MCF 10A (cell line): Measurements from ENCODE around the gene SUN2. TPM values are rescaled to one million over a fixed set of nuclear protein-coding genes. Genes with fewer than 3 reads are reported as not detected.

ENCODE experiments used
- BruUV-seq: library from RNA; stranded (reverse); fragments of 400-500 nt; replicated peaks from 2 replicates; lab custom pipeline; 2021; lab: Mats Ljungman, UMichigan
- CTCF ChIA-PET: fragments of 300-600 bp; sonication (Branson Sonifier 250); formaldehyde crosslinking; extraction: SDS; loops from one replicate; lab custom pipeline; 2021; ENCODE audit warnings: antibody characterized with exemption, inconsistent platforms; lab: Yijun Ruan, JAX
- POLR2A ChIA-PET: fragments of 300-600, 350-650 bp; sonication (Branson Sonifier 250); formaldehyde crosslinking; extraction: SDS; loops from one replicate; lab custom pipeline; 2020; ENCODE audit warnings: antibody characterized with exemption, inconsistent platforms; lab: Yijun Ruan, JAX
- DNase-seq: peaks from one replicate; pipeline ENCODE4 v3.0.0-alpha.2; 2018; ENCODE audit not compliant: unreplicated experiment
- H3K27ac Mint-ChIP-seq: one replicate; pipeline ENCODE4 v1.8.0; 2022; ENCODE audit warnings: mild to moderate bottlenecking, low read depth, mixed read lengths; ENCODE audit not compliant: unreplicated experiment
- H3K27me3 Mint-ChIP-seq: one replicate; pipeline ENCODE4 v1.8.0; 2022; ENCODE audit warnings: mixed read lengths; ENCODE audit not compliant: insufficient read depth, unreplicated experiment
- H3K36me3 Mint-ChIP-seq: one replicate; pipeline ENCODE4 v1.8.0; 2022; ENCODE audit warnings: mild to moderate bottlenecking, moderate library complexity, mixed read lengths; ENCODE audit not compliant: insufficient read depth, unreplicated experiment
- H3K4me1 Mint-ChIP-seq: one replicate; pipeline ENCODE4 v1.8.0; 2022; ENCODE audit warnings: mixed read lengths; ENCODE audit not compliant: insufficient read depth, unreplicated experiment
- H3K4me3 Mint-ChIP-seq: one replicate; pipeline ENCODE4 v1.8.0; 2022; ENCODE audit warnings: mild to moderate bottlenecking, moderate library complexity, mixed read lengths; ENCODE audit not compliant: unreplicated experiment
- H3K9me3 Mint-ChIP-seq: one replicate; pipeline ENCODE4 v1.8.0; 2022; ENCODE audit warnings: mixed read lengths; ENCODE audit not compliant: unreplicated experiment
- intact Hi-C: fragments of 100-400 bp; cut with micrococcal nuclease; formaldehyde crosslinking; loops from 2 replicates; pipeline ENCODE4 v1.14.1; 2022
- total RNA-seq: library from RNA; stranded (reverse); gene quantifications from 2 replicates; pipeline ENCODE4 v1.2.3, GENCODE V29; 2022
- TF ChIP-seq, protein P1 (sequence below): fragments of 200-600 bp; IDR thresholded peaks from one replicate; pipeline ENCODE4 v1.8.0; 2022; ENCODE audit warnings: antibody characterized with exemption, mild to moderate bottlenecking; ENCODE audit not compliant: unreplicated experiment

The SUN2 gene
- total RNA-seq, 1 experiment from 2014 or later, result 66.8 TPM

DNA sequence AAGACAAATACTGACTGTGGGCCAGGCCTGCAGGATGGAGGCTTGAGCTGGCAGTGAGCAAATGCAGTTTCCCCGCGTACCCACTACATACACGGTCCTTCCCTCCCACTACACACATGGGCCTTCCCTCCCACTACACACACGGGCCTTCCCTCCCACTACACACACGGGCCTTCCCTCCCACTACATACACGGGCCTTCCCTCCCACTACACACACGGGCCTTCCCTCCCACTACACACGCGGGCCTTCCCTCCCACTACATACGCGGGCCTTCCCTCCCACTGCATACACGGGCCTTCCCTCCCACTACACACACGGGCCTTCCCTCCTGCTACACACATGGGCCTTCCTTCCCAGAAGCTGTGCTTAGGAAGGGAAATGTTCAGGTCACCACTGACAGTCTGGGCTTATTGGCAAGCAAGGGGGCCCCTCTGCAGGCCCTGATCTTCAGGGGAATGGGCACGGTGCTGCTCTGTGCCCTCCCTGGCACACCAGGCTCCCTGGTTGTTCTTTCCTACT lies 27.4 kb upstream of the SUN2 start:
- intact Hi-C loops, result no loop called here
- CTCF ChIA-PET, result interaction anchor here (0.6 kb wide), 1 partner anchor 926 kb away, joined by 4 read pairs; no protein-coding TSS in a partner anchor
- Mint-ChIP-seq H3K4me1 (peaks cover 5% of the 10 kb centered on the region), H3K27me3 (no peaks in the 10 kb centered on the region), H3K9me3 (no peaks in the 10 kb centered on the region), H3K36me3 (peaks cover 20% of the 10 kb centered on the region), H3K27ac (no peak overlapping the region), H3K4me3 (no peak overlapping the region)
- no peak for DNase-seq
- BruUV-seq, result no TSS peak
- POLR2A ChIA-PET, result interaction anchor here (1.0 kb wide), 1 partner anchor 38 kb away, joined by 4 read pairs; no protein-coding TSS in a partner anchor
- TF ChIP-seq, protein P1, sequence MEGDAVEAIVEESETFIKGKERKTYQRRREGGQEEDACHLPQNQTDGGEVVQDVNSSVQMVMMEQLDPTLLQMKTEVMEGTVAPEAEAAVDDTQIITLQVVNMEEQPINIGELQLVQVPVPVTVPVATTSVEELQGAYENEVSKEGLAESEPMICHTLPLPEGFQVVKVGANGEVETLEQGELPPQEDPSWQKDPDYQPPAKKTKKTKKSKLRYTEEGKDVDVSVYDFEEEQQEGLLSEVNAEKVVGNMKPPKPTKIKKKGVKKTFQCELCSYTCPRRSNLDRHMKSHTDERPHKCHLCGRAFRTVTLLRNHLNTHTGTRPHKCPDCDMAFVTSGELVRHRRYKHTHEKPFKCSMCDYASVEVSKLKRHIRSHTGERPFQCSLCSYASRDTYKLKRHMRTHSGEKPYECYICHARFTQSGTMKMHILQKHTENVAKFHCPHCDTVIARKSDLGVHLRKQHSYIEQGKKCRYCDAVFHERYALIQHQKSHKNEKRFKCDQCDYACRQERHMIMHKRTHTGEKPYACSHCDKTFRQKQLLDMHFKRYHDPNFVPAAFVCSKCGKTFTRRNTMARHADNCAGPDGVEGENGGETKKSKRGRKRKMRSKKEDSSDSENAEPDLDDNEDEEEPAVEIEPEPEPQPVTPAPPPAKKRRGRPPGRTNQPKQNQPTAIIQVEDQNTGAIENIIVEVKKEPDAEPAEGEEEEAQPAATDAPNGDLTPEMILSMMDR, result no peak

DNA sequence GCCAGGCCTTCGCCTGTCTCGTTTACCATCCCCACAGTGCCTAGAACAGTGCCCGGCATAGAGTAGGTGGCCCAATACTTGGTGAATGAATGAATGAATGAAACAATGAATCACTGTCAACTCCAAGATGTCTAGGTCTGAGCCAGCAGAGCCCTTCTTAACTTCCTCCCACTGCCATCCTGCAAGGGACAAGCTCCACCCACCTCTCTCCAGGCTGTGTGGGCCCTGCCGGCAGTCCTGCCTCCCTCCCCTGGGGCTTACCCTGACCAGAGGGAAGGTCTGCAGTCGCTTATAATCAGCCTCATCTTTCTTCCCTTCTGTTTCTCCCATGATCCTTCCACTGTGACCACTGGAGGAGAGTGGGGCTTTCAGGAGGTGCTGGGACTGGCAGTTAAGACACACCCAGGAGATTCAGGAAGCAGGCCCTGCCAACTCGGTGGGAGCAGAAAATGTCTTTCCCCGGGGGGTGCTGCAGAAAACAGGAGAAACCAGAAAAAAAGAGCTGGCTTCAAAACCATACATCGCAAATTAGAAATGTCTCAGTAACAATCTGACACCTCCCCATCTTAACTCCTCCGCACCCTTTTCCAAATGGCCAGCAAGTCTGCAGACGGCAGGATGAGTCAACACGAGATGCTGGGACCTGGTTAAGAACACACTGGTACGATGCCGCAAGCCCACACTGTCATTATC lies 26.8 kb upstream of the SUN2 start:
- no peaks in the 10 kb centered on the region for H3K9me3 Mint-ChIP-seq
- ChIA-PET POLR2A (interaction anchor here (1.0 kb wide), 1 partner anchor 39 kb away, joined by 4 read pairs; no protein-coding TSS in a partner anchor), CTCF (interaction anchor here (0.6 kb wide), 1 partner anchor 925 kb away, joined by 4 read pairs; no protein-coding TSS in a partner anchor)
- intact Hi-C loops, result no loop called here
- no peaks in the 10 kb centered on the region for H3K27me3 Mint-ChIP-seq
- TF ChIP-seq, protein P1, result no peak
- DNase-seq, result no peak
- peaks cover 18% of the 10 kb centered on the region for H3K36me3 Mint-ChIP-seq
- H3K27ac Mint-ChIP-seq, result no peak overlapping the region
- no peak overlapping the region for H3K4me3 Mint-ChIP-seq
- no peaks in the 10 kb centered on the region for H3K4me1 Mint-ChIP-seq
- no TSS peak for BruUV-seq

DNA sequence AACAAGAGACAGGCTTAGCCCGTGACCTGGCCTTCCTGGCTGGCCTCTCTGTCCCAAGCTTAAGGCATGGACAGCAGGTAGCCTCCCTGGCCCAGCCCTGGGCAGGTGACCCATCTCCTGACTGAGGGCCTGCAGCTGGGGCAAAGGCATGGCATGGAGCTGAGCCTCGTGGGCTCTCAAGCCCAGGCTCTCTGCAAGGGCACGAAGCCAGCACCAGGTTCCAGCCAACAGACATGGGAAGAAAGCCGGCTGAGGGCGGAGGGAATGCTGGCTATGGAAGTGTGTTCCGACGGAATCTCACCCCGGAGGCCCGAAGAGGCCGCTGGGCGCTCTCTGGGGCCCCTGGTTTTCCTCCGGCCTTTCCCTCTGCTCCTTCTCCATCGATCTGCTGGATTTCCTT lies 25.2 kb upstream of the SUN2 start:
- TF ChIP-seq, protein P1, result no peak
- DNase-seq, result no peak
- POLR2A ChIA-PET, result no interaction called here
- H3K4me1 Mint-ChIP-seq, result no peaks in the 10 kb centered on the region
- H3K4me3 Mint-ChIP-seq, result no peak overlapping the region
- no peak overlapping the region for H3K27ac Mint-ChIP-seq
- intact Hi-C loops, result no loop called here
- no TSS peak for BruUV-seq
- no peaks in the 10 kb centered on the region for H3K27me3 Mint-ChIP-seq
- no peaks in the 10 kb centered on the region for H3K9me3 Mint-ChIP-seq
- CTCF ChIA-PET, result no interaction called here
- H3K36me3 Mint-ChIP-seq, result peaks cover 17% of the 10 kb centered on the region

DNA sequence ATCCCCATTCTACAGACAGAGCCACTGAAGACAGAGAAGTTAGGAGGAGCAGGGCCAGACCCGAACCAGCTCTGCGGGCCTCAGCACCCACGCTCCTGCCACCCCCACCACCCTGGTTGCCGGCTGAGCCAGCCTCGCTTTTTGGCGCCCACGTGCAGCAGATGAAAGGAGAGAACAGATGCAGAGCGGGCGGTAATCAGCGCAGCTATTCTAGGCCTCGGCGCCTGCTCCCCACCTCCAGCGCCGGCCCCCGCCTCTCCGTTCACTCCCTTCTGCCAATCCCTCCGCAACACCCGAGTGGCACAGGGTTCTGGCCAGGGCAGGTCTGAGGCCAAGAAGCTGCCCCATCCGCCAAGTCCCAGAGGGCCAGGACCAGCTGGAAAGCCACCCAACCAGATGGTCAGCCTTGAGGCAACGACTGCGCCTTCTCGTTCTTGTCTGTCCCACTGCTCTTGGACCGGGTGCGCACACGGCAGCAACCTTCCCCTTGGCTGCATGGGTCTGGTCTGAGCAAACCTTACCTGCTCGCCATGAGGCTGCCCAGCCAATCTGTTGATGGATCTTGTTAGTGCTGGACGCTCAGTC lies 21.4 kb upstream of the SUN2 start:
- H3K27ac Mint-ChIP-seq, result no peak overlapping the region
- intact Hi-C loops, result no loop called here
- no TSS peak for BruUV-seq

More for the DNA sequence above, 21.4 kb upstream of the SUN2 start:
- DNase-seq, result no peak
- Mint-ChIP-seq H3K4me3 (no peak overlapping the region), H3K9me3 (no peaks in the 10 kb centered on the region), H3K36me3 (peaks cover 7% of the 10 kb centered on the region), H3K27me3 (no peaks in the 10 kb centered on the region), H3K4me1 (peaks cover 5% of the 10 kb centered on the region)
- TF ChIP-seq, protein P1, result no peak
- ChIA-PET CTCF (interaction anchor here (2.0 kb wide), 1 partner anchor 8 kb away, joined by 11 read pairs; no protein-coding TSS in a partner anchor), POLR2A (no interaction called here)
